HCT116 (cell line): ENCODE measurements around the gene NUMB.

Experiments used
- CEBPB ChIP-seq: IDR thresholded peaks from 2 replicates; pipeline ENCODE4 v1.6.1; 2012; ENCODE audit warnings: low read depth
- EGR1 ChIP-seq: IDR thresholded peaks from 2 replicates; pipeline ENCODE4 v1.6.1; 2012; ENCODE audit warnings: low read depth
- POLR2A ChIP-seq: IDR thresholded peaks from 2 replicates; pipeline ENCODE4 v1.7.0; 2011; ENCODE audit warnings: borderline replicate concordance; ENCODE audit not compliant: insufficient read depth, insufficient read length; ENCODE audit errors: extremely low read depth

GRCh38 chr14:73403181-73403752 is 55.1 kb downstream of the NUMB start:
- no peak for TF ChIP-seq POLR2A
- TF ChIP-seq CEBPB: no peak
- no peak for TF ChIP-seq EGR1
